ENCODE results near the gene ANKRD66. TPM values are rescaled to one million over a fixed set of nuclear protein-coding genes. Genes with fewer than 3 reads are reported as not detected.
"Not testable (repeated sequence)": the region's sequence is repeated elsewhere in the genome, so short reads cannot be mapped to it uniquely, and the experiment has no call there.

ANKRD66 gene
- polyA plus RNA-seq, 4 donors: 0.11 TPM; not detected in 3

GRCh38 chr6:46751658-46752057, 4.9 kb downstream of the ANKRD66 start:
- DNase-seq (ENCODE audit: low read depth in 4 of 4, low spot score in 3 of 4): no peak

DNA sequence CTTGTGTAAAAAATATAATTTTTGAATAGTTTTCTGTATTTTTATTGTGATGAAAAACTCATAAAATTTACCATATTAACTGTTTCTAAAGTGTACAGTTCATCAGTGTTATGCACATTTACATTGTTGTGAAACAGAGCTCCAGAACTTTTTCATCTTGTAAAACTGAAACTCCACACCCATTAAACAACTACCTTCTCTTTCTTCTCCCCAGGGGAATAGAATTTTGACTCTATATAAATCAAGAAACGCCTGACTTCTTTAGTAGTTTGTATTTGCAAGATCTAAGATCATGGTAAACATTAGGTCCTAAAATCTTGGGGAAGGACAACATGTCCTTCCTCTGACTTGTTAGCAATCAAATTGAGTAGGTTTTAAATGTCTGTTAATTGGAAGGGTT, 9.1 kb downstream of the ANKRD66 start:
- no peak for DNase-seq (ENCODE audit: low read depth in 4 of 4, low spot score in 3 of 4)

GRCh38 chr6:46756469-46757213, 9.9 kb downstream of the ANKRD66 start:
- no peak for DNase-seq (ENCODE audit: low read depth in 4 of 4, low spot score in 3 of 4)

- no peak for DNase-seq (ENCODE audit: low read depth in 4 of 4, low spot score in 3 of 4)
These were observed 10.5 kb downstream of the ANKRD66 start for GRCh38 chr6:46757214-46757596.

DNA sequence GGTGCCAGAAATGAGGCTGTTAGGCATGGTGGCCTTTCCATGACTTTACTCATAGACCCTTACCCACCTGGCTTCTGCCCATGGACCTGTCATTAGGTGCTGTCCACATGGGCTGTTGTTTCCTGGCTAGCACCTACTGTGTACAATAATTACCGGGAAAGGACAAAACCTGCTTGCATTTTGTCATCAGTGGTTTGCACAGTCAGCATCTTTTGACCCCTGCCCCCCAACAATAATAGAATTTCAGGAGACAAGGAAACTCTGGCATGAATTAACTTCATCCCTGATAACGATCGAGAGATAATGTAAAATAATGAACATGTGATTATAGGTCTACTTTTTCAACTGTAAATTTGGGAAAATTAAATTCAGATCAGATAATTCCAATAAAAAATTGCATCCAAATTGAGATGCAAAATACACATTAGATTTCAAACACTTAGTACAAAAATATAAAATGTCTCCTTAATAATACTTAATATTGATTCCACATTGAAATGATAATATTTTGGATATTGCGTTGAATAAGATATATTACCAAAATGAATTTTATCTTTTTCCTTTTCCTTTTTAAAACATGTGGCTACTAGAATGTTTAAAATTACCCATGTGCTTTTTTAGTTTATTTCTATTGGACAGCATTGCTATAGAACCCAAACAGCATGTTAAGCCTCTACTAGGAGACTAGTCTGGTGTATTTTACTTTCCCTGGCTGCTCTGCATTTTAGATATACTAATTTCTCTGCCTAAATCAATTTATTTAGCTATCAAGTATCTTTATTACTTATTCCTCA, 12.4 kb downstream of the ANKRD66 start:
- no peak for DNase-seq (ENCODE audit: low read depth in 4 of 4, low spot score in 3 of 4)

DNA sequence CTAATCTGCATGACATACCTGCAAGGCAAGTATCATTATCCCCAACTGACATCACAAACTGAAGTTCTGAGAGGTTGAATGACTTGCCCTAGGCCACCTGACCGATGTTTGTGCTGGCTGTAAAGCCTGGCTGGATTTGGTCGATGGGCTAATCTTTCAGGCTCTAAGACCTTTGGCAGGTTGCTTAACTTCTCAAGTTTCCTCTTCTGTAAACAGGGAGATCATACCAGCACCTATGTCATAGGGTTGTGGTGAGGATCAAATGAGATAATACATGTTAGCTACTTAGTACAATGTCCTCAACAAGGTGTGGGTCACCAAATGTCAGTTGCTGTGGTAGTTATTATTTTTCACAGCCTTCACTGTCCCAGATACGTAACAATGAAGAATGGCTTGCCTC, 14.2 kb downstream of the ANKRD66 start:
- DNase-seq (ENCODE audit: low read depth in 4 of 4, low spot score in 3 of 4): no peak

- DNase-seq (ENCODE audit: low read depth in 4 of 4, low spot score in 3 of 4): no peak
These were observed 16.7 kb downstream of the ANKRD66 start for GRCh38 chr6:46763466-46763865.

- DNase-seq (ENCODE audit: low read depth in 4 of 4, low spot score in 3 of 4): not testable (repeated sequence)
These were observed 17.5 kb downstream of the ANKRD66 start for GRCh38 chr6:46764280-46764679.

DNA sequence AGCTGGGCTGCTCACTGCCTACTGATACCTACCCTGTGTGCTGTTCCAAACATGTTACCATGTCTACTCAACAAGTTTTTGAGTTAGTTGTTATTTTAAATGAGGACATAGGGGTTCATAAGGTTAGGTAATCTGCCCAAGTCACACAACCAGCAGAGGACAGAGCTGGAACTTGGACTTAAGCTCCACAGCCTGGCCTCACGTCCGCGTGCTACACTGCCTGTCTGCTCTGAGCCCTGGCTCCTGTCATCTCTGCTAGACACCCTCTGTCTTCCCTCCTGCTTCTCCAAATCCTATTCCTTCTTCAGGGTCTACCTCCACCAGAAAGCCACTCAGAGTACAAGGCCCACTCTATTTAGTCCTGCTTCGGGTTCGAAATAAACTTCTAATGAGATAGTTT, 18.2 kb downstream of the ANKRD66 start:
- no peak for DNase-seq (ENCODE audit: low read depth in 4 of 4, low spot score in 3 of 4)

GRCh38 chr6:46772016-46772415, 25.3 kb downstream of the ANKRD66 start:
- no peak for DNase-seq (ENCODE audit: low read depth in 4 of 4, low spot score in 3 of 4)

- DNase-seq (ENCODE audit: low read depth in 4 of 4, low spot score in 3 of 4): no peak
These were observed 26.0 kb downstream of the ANKRD66 start for GRCh38 chr6:46772762-46773161.

DNA sequence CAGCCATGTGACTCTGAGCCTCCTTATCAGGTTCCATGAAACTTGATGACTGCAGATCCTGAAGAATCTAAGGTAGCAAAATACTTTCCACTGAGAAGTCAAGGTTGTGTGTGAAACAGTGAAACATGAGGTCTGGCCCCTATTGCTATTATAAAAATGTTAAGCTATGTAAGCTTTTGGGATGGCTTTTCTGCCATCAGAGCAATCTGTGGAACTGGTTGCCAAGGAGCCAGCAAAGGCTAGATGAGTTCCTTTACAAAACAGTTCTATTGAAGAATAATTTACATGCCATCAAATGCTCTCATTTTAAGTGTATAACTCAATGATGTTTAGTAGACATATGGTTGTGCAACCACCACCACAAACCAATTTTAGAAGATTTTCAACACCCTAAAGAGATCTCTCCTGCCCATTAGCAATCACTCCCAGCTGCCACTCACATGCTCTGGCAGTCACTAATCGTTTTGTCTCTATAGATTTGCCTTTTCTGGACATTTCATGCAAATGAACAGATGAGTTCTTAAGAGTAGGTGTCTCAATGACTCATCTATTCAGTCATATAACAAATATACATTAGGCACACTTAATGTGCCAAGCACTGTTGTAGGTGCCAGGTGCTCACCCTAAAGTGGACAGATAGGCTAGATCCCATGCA, 26.6 kb downstream of the ANKRD66 start:
- no peak for DNase-seq (ENCODE audit: low read depth in 4 of 4, low spot score in 3 of 4)

DNA sequence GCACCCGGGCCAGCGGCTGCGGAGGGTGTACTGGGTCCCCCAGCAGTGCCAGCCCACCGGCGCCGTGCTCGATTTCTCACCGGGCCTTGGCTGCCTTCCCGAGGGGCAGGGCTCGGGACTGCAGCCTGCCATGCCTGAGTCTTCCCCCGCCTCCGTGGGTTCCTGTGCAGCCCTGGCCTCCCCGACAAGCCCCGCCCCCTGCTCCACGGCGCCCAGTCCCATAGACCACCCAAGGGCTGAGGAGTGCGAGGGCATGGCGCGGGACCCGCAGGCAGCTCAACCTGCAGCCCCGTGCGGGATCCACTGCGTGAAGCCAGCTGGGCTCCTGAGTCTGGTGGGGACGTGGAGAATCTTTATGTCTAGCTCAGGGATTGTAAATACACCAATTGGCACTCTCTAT, 28.0 kb downstream of the ANKRD66 start:
- DNase-seq (ENCODE audit: low read depth in 4 of 4, low spot score in 3 of 4): not testable (repeated sequence)

DNA sequence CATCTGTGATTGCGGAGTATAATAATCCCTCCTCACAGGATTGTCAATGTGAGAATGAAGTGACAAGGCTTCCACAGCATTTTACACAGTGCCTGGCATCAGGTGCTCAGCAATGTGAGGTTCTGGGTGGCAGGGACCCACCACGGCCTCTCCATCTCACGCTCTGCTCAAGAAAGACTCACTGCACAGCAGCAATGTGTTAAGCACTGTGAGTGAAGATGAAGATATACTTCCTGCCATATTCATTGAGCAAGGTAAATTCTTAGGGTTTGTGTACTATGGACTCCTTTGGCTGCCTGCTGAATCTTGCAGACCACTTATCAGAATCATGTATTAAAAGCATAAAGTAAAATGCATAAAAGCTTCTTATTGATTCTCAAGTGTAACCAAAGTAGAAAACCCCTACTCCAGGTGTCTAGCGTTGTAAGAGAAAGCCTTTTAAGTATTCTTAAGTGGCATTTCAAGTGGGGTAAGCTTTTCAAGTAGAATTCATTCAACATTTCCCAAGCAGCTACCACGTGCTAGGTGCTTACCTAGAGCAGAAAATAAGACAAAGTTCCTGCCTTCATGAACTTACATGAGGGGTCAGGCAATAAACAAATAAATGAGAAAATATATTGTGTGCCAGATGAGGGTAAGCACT, 29.5 kb downstream of the ANKRD66 start:
- DNase-seq (ENCODE audit: low read depth in 4 of 4, low spot score in 3 of 4): no peak

- DNase-seq (ENCODE audit: low read depth in 4 of 4, low spot score in 3 of 4): no peak
These were observed 31.0 kb downstream of the ANKRD66 start for GRCh38 chr6:46777476-46778346.

DNA sequence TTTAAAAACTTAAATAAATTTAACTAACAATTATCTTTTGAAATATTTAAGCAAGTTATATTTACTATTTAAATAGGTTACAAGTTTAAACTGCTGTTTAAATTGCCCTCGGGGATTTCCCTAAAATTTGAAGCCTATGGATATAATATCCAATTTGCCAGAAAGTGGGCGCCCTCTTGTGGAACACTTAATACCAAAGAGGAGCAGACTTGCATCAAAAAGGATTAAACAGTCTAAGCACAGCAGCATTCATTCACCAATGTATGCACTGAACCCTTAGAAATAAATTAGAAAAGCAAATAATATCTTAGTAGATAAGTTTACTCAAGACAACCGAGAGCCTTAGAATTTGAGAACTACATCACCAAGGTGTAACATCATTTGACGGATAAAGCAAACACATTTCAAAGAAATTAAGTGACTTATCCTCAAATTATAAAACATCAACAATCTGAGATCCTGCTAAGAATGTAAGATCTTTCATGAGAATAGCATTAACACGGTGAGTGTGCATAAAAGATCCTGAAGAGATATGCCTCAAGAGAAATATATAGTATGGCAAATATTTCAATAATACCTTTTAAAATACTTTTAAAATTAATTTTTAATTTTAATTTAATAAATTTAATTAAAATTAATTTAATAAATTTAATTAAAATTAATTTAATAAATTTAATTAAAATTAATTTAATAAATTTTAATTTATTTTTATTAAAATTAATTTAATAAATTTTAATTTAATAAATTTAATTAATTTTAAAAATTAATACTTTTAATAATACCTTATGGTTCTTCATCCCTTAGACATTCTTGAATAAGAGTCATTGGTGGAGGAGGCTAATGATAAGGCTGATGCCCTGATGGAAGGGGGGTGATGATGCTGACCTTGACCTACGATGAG, 35.0 kb downstream of the ANKRD66 start:
- peak; percentile 39 to 64 (median 51) for DNase-seq (ENCODE audit: low read depth in 4 of 4, low spot score in 3 of 4)

GRCh38 chr6:46784535-46784934, 37.8 kb downstream of the ANKRD66 start:
- no peak for DNase-seq (ENCODE audit: low read depth in 4 of 4, low spot score in 3 of 4)

- no peak for DNase-seq (ENCODE audit: low read depth in 4 of 4, low spot score in 3 of 4)
These were observed 41.3 kb downstream of the ANKRD66 start for GRCh38 chr6:46787871-46788540.

DNA sequence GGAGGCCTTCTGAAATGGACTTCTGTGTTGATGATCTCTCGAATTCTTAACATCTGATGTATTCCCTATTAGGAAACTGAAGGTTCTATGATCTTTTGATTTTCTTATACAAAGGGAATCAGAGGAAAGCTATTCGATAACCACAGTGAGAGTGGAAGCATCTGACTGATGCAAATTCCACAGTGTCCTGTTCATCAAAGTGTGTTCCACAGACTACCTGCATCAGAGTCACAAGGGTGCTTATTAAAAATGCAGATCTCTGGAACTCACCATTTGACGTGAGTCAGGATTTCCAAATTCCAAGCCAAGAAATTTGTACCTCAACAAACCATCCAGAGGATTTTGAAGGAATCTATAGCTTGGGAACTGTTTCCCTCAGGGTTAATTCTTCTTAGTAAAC, 42.1 kb downstream of the ANKRD66 start:
- no peak for DNase-seq (ENCODE audit: low read depth in 4 of 4, low spot score in 3 of 4)
